ENCODE data around the gene PRKD1. TPM values are rescaled to one million over a fixed set of nuclear protein-coding genes. Genes with fewer than 3 reads are reported as not detected.

PRKD1 gene
- polyA plus RNA-seq, 4 donors = 1.9 to 16.2 (median 2.4) TPM

GRCh38 chr14:29759521-29760340, 167.9 kb downstream of the PRKD1 start:
- peaks cover 0 to 3% of the 10 kb centered on the region in 2 donors for H3K9me3 ChIP-seq (ENCODE audit: control insufficient read depth in 2 of 2, insufficient read depth in 1 of 2, low read depth in 1 of 2, low read length in 1 of 2)
- 79 to 95% (median 88%) methylated on average over 6 of the region's 6 CpGs for WGBS, 3 donors
- peaks cover 0 to 4% (median 2%) of the 10 kb centered on the region in 3 donors for H3K4me1 ChIP-seq (ENCODE audit: control insufficient read depth in 3 of 3, insufficient read depth in 2 of 3, low read depth in 1 of 3, low read length in 2 of 3)
- H3K27ac ChIP-seq (ENCODE audit: low read depth in 1 of 3, low read length in 2 of 3) = no peak overlapping the region
- H3K36me3 ChIP-seq (ENCODE audit: control insufficient read depth in 3 of 3, insufficient read depth in 2 of 3, low read depth in 1 of 3, low read length in 3 of 3) = no peaks in the 10 kb centered on the region
- FAIRE-seq = no peak
- H3K4me3 ChIP-seq (ENCODE audit: low read depth in 1 of 3, low read length in 3 of 3) = no peak overlapping the region
- DNase-seq = no peak
- no peaks in the 10 kb centered on the region for H3K27me3 ChIP-seq (ENCODE audit: control insufficient read depth in 3 of 3, insufficient read depth in 3 of 3, low read length in 3 of 3)

GRCh38 chr14:29757711-29758233, 169.9 kb downstream of the PRKD1 start:
- H3K9me3 ChIP-seq (ENCODE audit: control insufficient read depth in 2 of 2, insufficient read depth in 1 of 2, low read depth in 1 of 2, low read length in 1 of 2) = no peaks in the 10 kb centered on the region
- H3K27me3 ChIP-seq (ENCODE audit: control insufficient read depth in 3 of 3, insufficient read depth in 3 of 3, low read length in 3 of 3) = no peaks in the 10 kb centered on the region
- DNase-seq = no peak
- H3K4me1 ChIP-seq (ENCODE audit: control insufficient read depth in 3 of 3, insufficient read depth in 2 of 3, low read depth in 1 of 3, low read length in 2 of 3) = peaks cover 0 to 4% (median 2%) of the 10 kb centered on the region in 3 donors
- 60 to 77% (median 62%) methylated on average over 3 of the region's 3 CpGs for WGBS, 3 donors
- H3K27ac ChIP-seq (ENCODE audit: low read depth in 1 of 3, low read length in 2 of 3) = no peak overlapping the region
- no peak overlapping the region for H3K4me3 ChIP-seq (ENCODE audit: low read depth in 1 of 3, low read length in 3 of 3)
- no peaks in the 10 kb centered on the region for H3K36me3 ChIP-seq (ENCODE audit: control insufficient read depth in 3 of 3, insufficient read depth in 2 of 3, low read depth in 1 of 3, low read length in 3 of 3)
- FAIRE-seq = no peak

GRCh38 chr14:29757188-29757680, 170.4 kb downstream of the PRKD1 start:
- WGBS, 3 donors = 69 to 88% (median 77%) methylated on average over 1 of the region's 1 CpG
- Histone ChIP-seq H3K4me1 (ENCODE audit: control insufficient read depth in 3 of 3, insufficient read depth in 2 of 3, low read depth in 1 of 3, low read length in 2 of 3) (peaks cover 0 to 4% (median 2%) of the 10 kb centered on the region in 3 donors), H3K4me3 (ENCODE audit: low read depth in 1 of 3, low read length in 3 of 3) (no peak overlapping the region), H3K36me3 (ENCODE audit: control insufficient read depth in 3 of 3, insufficient read depth in 2 of 3, low read depth in 1 of 3, low read length in 3 of 3) (no peaks in the 10 kb centered on the region), H3K27ac (ENCODE audit: low read depth in 1 of 3, low read length in 2 of 3) (no peak overlapping the region), H3K27me3 (ENCODE audit: control insufficient read depth in 3 of 3, insufficient read depth in 3 of 3, low read length in 3 of 3) (no peaks in the 10 kb centered on the region), H3K9me3 (ENCODE audit: control insufficient read depth in 2 of 2, insufficient read depth in 1 of 2, low read depth in 1 of 2, low read length in 1 of 2) (no peaks in the 10 kb centered on the region)
- FAIRE-seq = no peak
- DNase-seq = no peak

GRCh38 chr14:29756019-29756385, 171.6 kb downstream of the PRKD1 start:
- DNase-seq = no peak
- Histone ChIP-seq H3K9me3 (ENCODE audit: control insufficient read depth in 2 of 2, insufficient read depth in 1 of 2, low read depth in 1 of 2, low read length in 1 of 2) (no peaks in the 10 kb centered on the region), H3K36me3 (ENCODE audit: control insufficient read depth in 3 of 3, insufficient read depth in 2 of 3, low read depth in 1 of 3, low read length in 3 of 3) (no peaks in the 10 kb centered on the region), H3K27ac (ENCODE audit: low read depth in 1 of 3, low read length in 2 of 3) (no peak overlapping the region), H3K4me3 (ENCODE audit: low read depth in 1 of 3, low read length in 3 of 3) (no peak overlapping the region), H3K27me3 (ENCODE audit: control insufficient read depth in 3 of 3, insufficient read depth in 3 of 3, low read length in 3 of 3) (no peaks in the 10 kb centered on the region), H3K4me1 (ENCODE audit: control insufficient read depth in 3 of 3, insufficient read depth in 2 of 3, low read depth in 1 of 3, low read length in 2 of 3) (peaks cover 0 to 4% (median 2%) of the 10 kb centered on the region in 3 donors)
- FAIRE-seq = no peak
- 98 to 100% (median 100%) methylated on average over 1 of the region's 1 CpG for WGBS, 3 donors

GRCh38 chr14:29755311-29756018, 172.2 kb downstream of the PRKD1 start:
- Histone ChIP-seq H3K9me3 (ENCODE audit: control insufficient read depth in 2 of 2, insufficient read depth in 1 of 2, low read depth in 1 of 2, low read length in 1 of 2) (no peaks in the 10 kb centered on the region), H3K27ac (ENCODE audit: low read depth in 1 of 3, low read length in 2 of 3) (no peak overlapping the region), H3K4me3 (ENCODE audit: low read depth in 1 of 3, low read length in 3 of 3) (no peak overlapping the region), H3K36me3 (ENCODE audit: control insufficient read depth in 3 of 3, insufficient read depth in 2 of 3, low read depth in 1 of 3, low read length in 3 of 3) (no peaks in the 10 kb centered on the region), H3K27me3 (ENCODE audit: control insufficient read depth in 3 of 3, insufficient read depth in 3 of 3, low read length in 3 of 3) (no peaks in the 10 kb centered on the region), H3K4me1 (ENCODE audit: control insufficient read depth in 3 of 3, insufficient read depth in 2 of 3, low read depth in 1 of 3, low read length in 2 of 3) (peaks cover 0 to 4% (median 2%) of the 10 kb centered on the region in 3 donors)
- DNase-seq (peak in 1 of 2 donors; percentile 52), FAIRE-seq (no peak)
- WGBS, 3 donors = 11 to 56% (median 50%) methylated on average over 4 of the region's 4 CpGs

- Histone ChIP-seq H3K27ac (ENCODE audit: low read depth in 1 of 3, low read length in 2 of 3) (no peak overlapping the region), H3K9me3 (ENCODE audit: control insufficient read depth in 2 of 2, insufficient read depth in 1 of 2, low read depth in 1 of 2, low read length in 1 of 2) (no peaks in the 10 kb centered on the region), H3K27me3 (ENCODE audit: control insufficient read depth in 3 of 3, insufficient read depth in 3 of 3, low read length in 3 of 3) (no peaks in the 10 kb centered on the region), H3K4me1 (ENCODE audit: control insufficient read depth in 3 of 3, insufficient read depth in 2 of 3, low read depth in 1 of 3, low read length in 2 of 3) (peaks cover 1 to 5% (median 4%) of the 10 kb centered on the region in 3 donors), H3K36me3 (ENCODE audit: control insufficient read depth in 3 of 3, insufficient read depth in 2 of 3, low read depth in 1 of 3, low read length in 3 of 3) (no peaks in the 10 kb centered on the region), H3K4me3 (ENCODE audit: low read depth in 1 of 3, low read length in 3 of 3) (no peak overlapping the region)
- WGBS, 3 donors = 49 to 88% (median 81%) methylated on average over 1 of the region's 1 CpG
- FAIRE-seq = no peak
- DNase-seq = no peak
Observed at GRCh38 chr14:29754134-29754533, 173.5 kb downstream of the PRKD1 start.

- Histone ChIP-seq H3K36me3 (ENCODE audit: control insufficient read depth in 3 of 3, insufficient read depth in 2 of 3, low read depth in 1 of 3, low read length in 3 of 3) (no peaks in the 10 kb centered on the region), H3K27me3 (ENCODE audit: control insufficient read depth in 3 of 3, insufficient read depth in 3 of 3, low read length in 3 of 3) (no peaks in the 10 kb centered on the region), H3K27ac (ENCODE audit: low read depth in 1 of 3, low read length in 2 of 3) (no peak overlapping the region), H3K9me3 (ENCODE audit: control insufficient read depth in 2 of 2, insufficient read depth in 1 of 2, low read depth in 1 of 2, low read length in 1 of 2) (no peaks in the 10 kb centered on the region), H3K4me1 (ENCODE audit: control insufficient read depth in 3 of 3, insufficient read depth in 2 of 3, low read depth in 1 of 3, low read length in 2 of 3) (peaks cover 2 to 8% (median 3%) of the 10 kb centered on the region in 3 donors), H3K4me3 (ENCODE audit: low read depth in 1 of 3, low read length in 3 of 3) (no peak overlapping the region)
- DNase-seq (peak in 1 of 2 donors; percentile 42), FAIRE-seq (no peak)
- WGBS, 3 donors = 13 to 41% (median 30%) methylated on average over 3 of the region's 3 CpGs
Observed at GRCh38 chr14:29752221-29752923, 175.3 kb downstream of the PRKD1 start.

GRCh38 chr14:29749829-29750228, 177.8 kb downstream of the PRKD1 start:
- WGBS, 3 donors = 6 to 26% (median 16%) methylated on average over 2 of the region's 2 CpGs
- FAIRE-seq (no peak), DNase-seq (peak; percentile 17 to 69)
- Histone ChIP-seq H3K36me3 (ENCODE audit: control insufficient read depth in 3 of 3, insufficient read depth in 2 of 3, low read depth in 1 of 3, low read length in 3 of 3) (no peaks in the 10 kb centered on the region), H3K27ac (ENCODE audit: low read depth in 1 of 3, low read length in 2 of 3) (peak overlapping the region in 1 of 3 donors; percentile 9), H3K4me1 (ENCODE audit: control insufficient read depth in 3 of 3, insufficient read depth in 2 of 3, low read depth in 1 of 3, low read length in 2 of 3) (peaks cover 0 to 5% (median 3%) of the 10 kb centered on the region in 3 donors), H3K9me3 (ENCODE audit: control insufficient read depth in 2 of 2, insufficient read depth in 1 of 2, low read depth in 1 of 2, low read length in 1 of 2) (no peaks in the 10 kb centered on the region), H3K27me3 (ENCODE audit: control insufficient read depth in 3 of 3, insufficient read depth in 3 of 3, low read length in 3 of 3) (no peaks in the 10 kb centered on the region), H3K4me3 (ENCODE audit: low read depth in 1 of 3, low read length in 3 of 3) (no peak overlapping the region)

Measured in small intestine (tissue), 7 donors.